ENCODE data around the gene POLR3B. TPM values are rescaled to one million over a fixed set of nuclear protein-coding genes. Genes with fewer than 3 reads are reported as not detected.

POLR3B gene
- total and polyA plus RNA-seq, 3 donors from 2014 or later = 9.1 to 15.3 (median 13.0) TPM

- no peak for DNase-seq
- intact Hi-C loops (cut with DNase I; ENCODE audit: low total_unique reads) = no loop called here
- Histone ChIP-seq H3K27me3 (no peaks in the 10 kb centered on the region), H3K27ac (no peak overlapping the region), H3K4me3 (no peak overlapping the region), H3K9me3 (no peaks in the 10 kb centered on the region), H3K36me3 (ENCODE audit: low read depth, missing control alignments) (no peaks in the 10 kb centered on the region), H3K4me1 (no peaks in the 10 kb centered on the region)
- no peak for TF ChIP-seq POLR2A (IDR thresholded peaks at IDR 0.05)
- no peak for TF ChIP-seq CTCF (IDR thresholded peaks at IDR 0.05)
- WGBS, 2 donors = 88 to 90% methylated on average over 4 of the region's 4 CpGs
These were observed 31.6 kb downstream of the POLR3B start for GRCh38 chr12:106389151-106389550.

- Histone ChIP-seq H3K27me3 (no peaks in the 10 kb centered on the region), H3K9me3 (no peaks in the 10 kb centered on the region), H3K4me3 (no peak overlapping the region), H3K27ac (no peak overlapping the region), H3K36me3 (ENCODE audit: low read depth, missing control alignments) (no peaks in the 10 kb centered on the region), H3K4me1 (no peaks in the 10 kb centered on the region)
- TF ChIP-seq CTCF (IDR thresholded peaks at IDR 0.05) (no peak), POLR2A (IDR thresholded peaks at IDR 0.05) (no peak)
- no peak for DNase-seq
- 80 to 92% methylated on average over 1 of the region's 1 CpG for WGBS, 2 donors
- intact Hi-C loops (cut with DNase I; ENCODE audit: low total_unique reads) = no loop called here
These were observed 35.2 kb downstream of the POLR3B start for GRCh38 chr12:106392759-106393158.

GRCh38 chr12:106409878-106410277 lies 52.3 kb downstream of the POLR3B start:
- Histone ChIP-seq H3K4me3 (no peak overlapping the region), H3K27ac (no peak overlapping the region), H3K4me1 (no peaks in the 10 kb centered on the region), H3K36me3 (ENCODE audit: low read depth, missing control alignments) (no peaks in the 10 kb centered on the region), H3K9me3 (no peaks in the 10 kb centered on the region), H3K27me3 (no peaks in the 10 kb centered on the region)
- DNase-seq = no peak
- intact Hi-C loops (cut with DNase I; ENCODE audit: low total_unique reads) = no loop called here
- 62 to 68% methylated on average over 2 of the region's 2 CpGs for WGBS, 2 donors
- TF ChIP-seq POLR2A (IDR thresholded peaks at IDR 0.05) = no peak
- no peak for TF ChIP-seq CTCF (IDR thresholded peaks at IDR 0.05)

- intact Hi-C loops (cut with DNase I; ENCODE audit: low total_unique reads) = no loop called here
- 100% methylated on average over 1 of the region's 1 CpG for WGBS, 2 donors
- no peaks in the 10 kb centered on the region for H3K27me3 ChIP-seq
- TF ChIP-seq POLR2A (IDR thresholded peaks at IDR 0.05) = no peak
- no peak for TF ChIP-seq CTCF (IDR thresholded peaks at IDR 0.05)
- H3K36me3 ChIP-seq (ENCODE audit: low read depth, missing control alignments) = no peaks in the 10 kb centered on the region
- no peaks in the 10 kb centered on the region for H3K4me1 ChIP-seq
- H3K27ac ChIP-seq = no peak overlapping the region
- no peaks in the 10 kb centered on the region for H3K9me3 ChIP-seq
- no peak for DNase-seq
- no peak overlapping the region for H3K4me3 ChIP-seq
These were observed 55.0 kb downstream of the POLR3B start for GRCh38 chr12:106412563-106412962.

GRCh38 chr12:106415134-106415533 lies 57.6 kb downstream of the POLR3B start:
- TF ChIP-seq CTCF (IDR thresholded peaks at IDR 0.05) (no peak), POLR2A (IDR thresholded peaks at IDR 0.05) (no peak)
- peaks cover 17% of the 10 kb centered on the region for H3K4me1 ChIP-seq
- H3K27me3 ChIP-seq = no peaks in the 10 kb centered on the region
- H3K36me3 ChIP-seq (ENCODE audit: low read depth, missing control alignments) = no peaks in the 10 kb centered on the region
- intact Hi-C loops (cut with DNase I; ENCODE audit: low total_unique reads) = no loop called here
- H3K27ac ChIP-seq = no peak overlapping the region
- H3K9me3 ChIP-seq = no peaks in the 10 kb centered on the region
- no peak for DNase-seq
- H3K4me3 ChIP-seq = no peak overlapping the region

Measured in testis (tissue), 3 donors.